ENCODE measurements around the gene MBNL2. TPM values are rescaled to one million over a fixed set of nuclear protein-coding genes. Genes with fewer than 3 reads are reported as not detected.

The MBNL2 gene
- total and polyA plus RNA-seq, 2 of the 13 experiments (the other 11 are each of a cell fraction or from before 2014, with no cell fraction given): 30.8 to 59.0 TPM

GRCh38 chr13:97223711-97224541 is 1.8 kb downstream of the MBNL2 start (continued):
- TF ChIP-seq PAXIP1 (CRISPR knock-in tag; conservative IDR thresholded peaks at IDR 0.05) (peak; percentile 33; the same call in 1 of the 2 replicates), ZBTB42 (CRISPR knock-in tag; IDR thresholded peaks at IDR 0.05) (no peak), ZNF501 (CRISPR knock-in tag; IDR thresholded peaks at IDR 0.05) (peak; percentile 56; the same call in 1 of the 2 replicates), AGO2 (optimal IDR thresholded peaks at IDR 0.05; ENCODE audit: low read depth, low read length) (peak; percentile 29), RARA (CRISPR knock-in tag; IDR thresholded peaks at IDR 0.05) (0 out of 2 replicates have a peak, but pooled peaks have one; percentile 31), ZNF232 (CRISPR knock-in tag; IDR thresholded peaks at IDR 0.05; ENCODE audit: borderline replicate concordance) (0 out of 2 replicates have a peak, but pooled peaks have one; percentile 29), ZBTB34 (CRISPR knock-in tag; IDR thresholded peaks at IDR 0.05) (0 out of 2 replicates have a peak, but pooled peaks have one; percentile 16), ZNF251 (CRISPR knock-in tag; IDR thresholded peaks at IDR 0.05) (no peak), FOXA1 (IDR thresholded peaks at IDR 0.05) (no peak), FOXA1 (CRISPR knock-in tag; IDR thresholded peaks at IDR 0.05) (peak; percentile 6; the same call in 1 of the 2 replicates), ATF3 (CRISPR knock-in tag; IDR thresholded peaks at IDR 0.05) (0 out of 2 replicates have a peak, but pooled peaks have one; percentile 47), CREM (IDR thresholded peaks at IDR 0.05) (peak; percentile 22; the same call in 1 of the 2 replicates), CREM (CRISPR knock-in tag; IDR thresholded peaks at IDR 0.05) (no peak), RBFOX2 (IDR thresholded peaks at IDR 0.05; ENCODE audit: low read depth, low read length) (peak; percentile 52; the same call in 1 of the 2 replicates), SPEN (CRISPR knock-in tag; IDR thresholded peaks at IDR 0.05; ENCODE audit: low read depth) (0 out of 2 replicates have a peak, but pooled peaks have one; percentile 50), YEATS4 (CRISPR knock-in tag; IDR thresholded peaks at IDR 0.05; ENCODE audit: borderline replicate concordance) (peak; percentile 28; the same call in 1 of the 2 replicates), ZNF574 (CRISPR knock-in tag; IDR thresholded peaks at IDR 0.05) (peak; percentile 37; the same call in 1 of the 2 replicates), NCOR1 (IDR thresholded peaks at IDR 0.05; ENCODE audit: borderline replicate concordance, low read length) (peak; percentile 52; the same call in 1 of the 2 replicates), WIZ (CRISPR knock-in tag; IDR thresholded peaks at IDR 0.05) (no peak), RNF2 (conservative IDR thresholded peaks at IDR 0.05; ENCODE audit: low read depth) (no peak), ZNF441 (CRISPR knock-in tag; IDR thresholded peaks at IDR 0.05; ENCODE audit: borderline replicate concordance) (0 out of 2 replicates have a peak, but pooled peaks have one; percentile 47), ARID2 (CRISPR knock-in tag; IDR thresholded peaks at IDR 0.05; ENCODE audit: borderline replicate concordance) (no peak)
